SK-N-DZ (cell line): ENCODE data around the gene ANTXR1. TPM values are rescaled to one million over a fixed set of nuclear protein-coding genes. Genes with fewer than 3 reads are reported as not detected.

Experiments
- DNase-seq: peaks from one replicate; pipeline ENCODE4 v3.0.0-alpha.2; 2015; ENCODE audit warnings: low spot score
- polyA plus RNA-seq, 2 experiments: library from polyadenylated mRNA; depleted of rRNA; stranded (reverse); fragments of >200 nt; gene quantifications; 2 replicates each; pipeline ENCODE4 v1.2.3, GENCODE V29; 2014

The ANTXR1 gene
- 25.3 and 25.5 TPM in 2 replicates for polyA plus RNA-seq (2014; cell fraction: cytosol; rRNA removed)
- polyA plus RNA-seq (2014; cell fraction: nucleus; rRNA removed): 14.9 and 19.1 TPM in 2 replicates

GRCh38 chr2:69013142-69013839, at the start of gene ANTXR1:
Gene ANTXR1 (plus strand): TSS chr2:69013179. CDS start chr2:69013500, 321 bp downstream.
- peak; percentile 83 for DNase-seq

- no peak for DNase-seq
Observed at GRCh38 chr2:68964282-68964681, 48.7 kb upstream of the ANTXR1 start.

- no peak for DNase-seq
Observed at GRCh38 chr2:68968221-68968620, 44.8 kb upstream of the ANTXR1 start.

- DNase-seq: no peak
Observed at GRCh38 chr2:68969736-68970490, 43.1 kb upstream of the ANTXR1 start.

- DNase-seq: no peak
Observed at GRCh38 chr2:68970566-68971265, 42.3 kb upstream of the ANTXR1 start.

- no peak for DNase-seq
Observed at GRCh38 chr2:68971591-68972231, 41.3 kb upstream of the ANTXR1 start.

- DNase-seq: no peak
Observed at GRCh38 chr2:68974251-68974650, 38.7 kb upstream of the ANTXR1 start, which contains the start of gene GKN1. Gene GKN1 (plus strand): TSS chr2:68974636. CDS start chr2:68974678, 42 bp downstream.

- no peak for DNase-seq
Observed at GRCh38 chr2:68974946-68975665, 37.9 kb upstream of the ANTXR1 start.

GRCh38 chr2:68975844-68976243, 37.1 kb upstream of the ANTXR1 start:
- no peak for DNase-seq

- no peak for DNase-seq
Observed at GRCh38 chr2:68977453-68977852, 35.5 kb upstream of the ANTXR1 start.

- DNase-seq: no peak
Observed at GRCh38 chr2:68978098-68978497, 34.9 kb upstream of the ANTXR1 start.

- no peak for DNase-seq
Observed at GRCh38 chr2:68980956-68981355, 32.0 kb upstream of the ANTXR1 start.

GRCh38 chr2:68987021-68987503, 25.9 kb upstream of the ANTXR1 start:
- DNase-seq: no peak

GRCh38 chr2:68989035-68989434, 23.9 kb upstream of the ANTXR1 start:
- no peak for DNase-seq

- no peak for DNase-seq
Observed at GRCh38 chr2:68992341-68992740, 20.6 kb upstream of the ANTXR1 start.

GRCh38 chr2:68992933-68993332, 20.0 kb upstream of the ANTXR1 start:
- DNase-seq: no peak

- DNase-seq: no peak
Observed at GRCh38 chr2:68993660-68994059, 19.3 kb upstream of the ANTXR1 start.

GRCh38 chr2:68994864-68995263, 18.1 kb upstream of the ANTXR1 start:
- DNase-seq: no peak

GRCh38 chr2:68995916-68996315, 17.1 kb upstream of the ANTXR1 start:
- DNase-seq: no peak

GRCh38 chr2:68997401-68997800, 15.6 kb upstream of the ANTXR1 start:
- no peak for DNase-seq

- no peak for DNase-seq
Observed at GRCh38 chr2:69001879-69002278, 11.1 kb upstream of the ANTXR1 start.
